RWPE1 (cell line): ENCODE results near the gene IL16.

ENCODE experiments used
- CTCF ChIA-PET: fragments of 350-600 bp; sonication (Branson Sonifier 250); formaldehyde crosslinking; extraction: SDS; loops from one replicate; lab custom pipeline; 2021; lab: Yijun Ruan, JAX
- POLR2A ChIA-PET: fragments of 400-600 bp; formaldehyde crosslinking; extraction: SDS; loops from one replicate; lab custom pipeline; 2020; ENCODE audit warnings: antibody characterized with exemption; ENCODE audit not compliant: low non-redundant PET; lab: Yijun Ruan, JAX
- DNase-seq: peaks from one replicate; pipeline ENCODE4 v3.0.0; 2012; ENCODE audit warnings: low spot score
- H3K27ac ChIP-seq: fragments of 450-650 bp; 2 replicates; pipeline ENCODE4 v1.5.1; 2017
- TF ChIP-seq, protein P1 (sequence below): fragments of 450-650 bp; conservative IDR thresholded peaks from 2 replicates; pipeline ENCODE4 v1.5.1; 2017; ENCODE audit warnings: low read depth, mild to moderate bottlenecking

IL16 gene

GRCh38 chr15:81261172-81261811 is 64.6 kb downstream of the IL16 start:
- ChIA-PET POLR2A (no interaction called here), CTCF (interaction anchor here (0.9 kb wide), 1 partner anchor 14 kb away, joined by 3 read pairs; no protein-coding TSS in a partner anchor)
- TF ChIP-seq, protein P1, sequence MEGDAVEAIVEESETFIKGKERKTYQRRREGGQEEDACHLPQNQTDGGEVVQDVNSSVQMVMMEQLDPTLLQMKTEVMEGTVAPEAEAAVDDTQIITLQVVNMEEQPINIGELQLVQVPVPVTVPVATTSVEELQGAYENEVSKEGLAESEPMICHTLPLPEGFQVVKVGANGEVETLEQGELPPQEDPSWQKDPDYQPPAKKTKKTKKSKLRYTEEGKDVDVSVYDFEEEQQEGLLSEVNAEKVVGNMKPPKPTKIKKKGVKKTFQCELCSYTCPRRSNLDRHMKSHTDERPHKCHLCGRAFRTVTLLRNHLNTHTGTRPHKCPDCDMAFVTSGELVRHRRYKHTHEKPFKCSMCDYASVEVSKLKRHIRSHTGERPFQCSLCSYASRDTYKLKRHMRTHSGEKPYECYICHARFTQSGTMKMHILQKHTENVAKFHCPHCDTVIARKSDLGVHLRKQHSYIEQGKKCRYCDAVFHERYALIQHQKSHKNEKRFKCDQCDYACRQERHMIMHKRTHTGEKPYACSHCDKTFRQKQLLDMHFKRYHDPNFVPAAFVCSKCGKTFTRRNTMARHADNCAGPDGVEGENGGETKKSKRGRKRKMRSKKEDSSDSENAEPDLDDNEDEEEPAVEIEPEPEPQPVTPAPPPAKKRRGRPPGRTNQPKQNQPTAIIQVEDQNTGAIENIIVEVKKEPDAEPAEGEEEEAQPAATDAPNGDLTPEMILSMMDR = no peak
- no peak for DNase-seq
- H3K27ac ChIP-seq = no peak overlapping the region

DNA sequence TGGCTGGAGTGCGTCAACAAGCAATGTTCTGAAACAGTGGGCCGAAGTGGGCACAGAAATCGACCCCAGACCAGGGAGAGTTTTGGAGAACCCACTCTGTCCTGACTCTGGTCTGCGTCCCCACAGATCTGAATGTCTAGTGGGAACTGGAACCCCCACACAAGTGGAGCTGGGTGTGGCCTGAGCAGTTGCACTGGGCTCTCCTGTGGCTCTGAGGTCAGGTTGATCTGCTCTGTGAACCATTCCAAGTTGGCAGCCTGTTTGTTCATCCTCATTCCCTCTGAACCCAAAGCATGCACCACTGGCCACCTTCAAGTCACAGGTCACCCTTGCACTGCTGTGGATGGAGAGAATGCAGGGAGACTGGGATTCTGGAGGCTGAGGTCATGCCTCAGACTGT is 66.8 kb downstream of the IL16 start:
- no peak overlapping the region for H3K27ac ChIP-seq
- POLR2A ChIA-PET = interaction anchor here (0.7 kb wide), 1 partner anchor 829 kb away, joined by 3 read pairs; no protein-coding TSS in a partner anchor
- TF ChIP-seq, protein P1 = no peak
- DNase-seq = no peak
- CTCF ChIA-PET = interaction anchor here (0.6 to 1.6 kb wide), 3 partner anchors 157 to 171 kb away, joined by 4 to 6 read pairs (median 4); no protein-coding TSS in a partner anchor

- H3K27ac ChIP-seq = no peak overlapping the region
- ChIA-PET POLR2A (no interaction called here), CTCF (interaction anchor here (0.6 to 1.6 kb wide), 2 partner anchors 158 to 171 kb away, joined by 4 read pairs; no protein-coding TSS in a partner anchor)
- no peak for DNase-seq
- TF ChIP-seq, protein P1 = no peak
Observed at GRCh38 chr15:81264072-81264857, 67.6 kb downstream of the IL16 start.

- TF ChIP-seq, protein P1 = no peak
- no peak overlapping the region for H3K27ac ChIP-seq
- CTCF ChIA-PET = interaction anchor here (0.5 to 4.4 kb wide), 41 partner anchors 10 to 1105 kb away, joined by 3 to 103 read pairs (median 4); partner anchors contain the start of genes CEMIP and TLNRD1
- POLR2A ChIA-PET = no interaction called here
- no peak for DNase-seq
Observed at GRCh38 chr15:81265256-81265943, 68.7 kb downstream of the IL16 start.

DNA sequence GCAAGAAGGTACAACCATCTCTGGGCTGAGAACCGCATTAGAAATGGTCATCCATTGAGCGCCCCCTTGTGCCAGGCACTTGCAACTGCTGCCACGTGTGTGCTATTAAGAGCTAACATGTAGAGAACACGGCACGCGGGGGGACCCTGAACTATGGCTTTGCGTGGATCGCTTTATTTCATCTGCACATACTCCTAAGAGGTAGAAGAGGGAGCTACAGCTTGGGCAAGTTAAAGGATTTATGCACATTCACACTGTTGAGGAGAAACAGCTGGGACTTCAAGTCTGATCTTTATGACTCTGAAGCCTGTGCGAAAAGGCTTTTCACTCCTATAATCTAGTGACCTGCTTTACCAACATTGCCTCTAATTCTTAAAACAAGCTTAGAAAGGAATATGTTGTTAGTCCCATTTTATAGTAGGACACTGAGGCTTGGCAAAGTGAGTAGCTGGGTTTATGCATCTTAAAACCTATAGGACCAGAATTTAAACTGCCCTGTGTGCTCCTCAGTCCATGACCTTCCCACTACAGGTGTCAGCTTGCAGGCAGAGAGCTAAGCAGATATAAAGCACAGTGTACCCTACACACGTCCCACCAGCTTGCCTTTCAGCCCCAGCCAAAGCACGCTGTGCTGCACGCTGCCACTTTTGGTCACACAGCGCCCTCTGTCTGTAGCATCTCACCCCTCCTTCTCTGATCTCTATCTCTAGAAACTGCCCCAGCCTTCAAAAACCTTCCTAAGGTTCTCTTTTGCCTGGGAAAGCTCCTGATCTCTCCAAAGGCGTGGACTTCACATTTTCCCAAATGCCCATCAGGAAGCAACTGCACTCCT is 69.5 kb downstream of the IL16 start:
- ChIA-PET POLR2A (no interaction called here), CTCF (interaction anchor here (0.5 to 4.4 kb wide), 63 partner anchors 8 to 1780 kb away, joined by 3 to 103 read pairs (median 4); partner anchors contain the start of genes CEMIP and TLNRD1)
- DNase-seq = peak; percentile 86
- no peak overlapping the region for H3K27ac ChIP-seq
- TF ChIP-seq, protein P1 = peak; percentile 93
